Endothelial cell of umbilical vein (primary cell): ENCODE results near the gene USF3. TPM values are rescaled to one million over a fixed set of nuclear protein-coding genes. Genes with fewer than 3 reads are reported as not detected.

Experiments used
- BruUV-seq: library from RNA; stranded (reverse); fragments of 400-500 nt; replicated peaks from 2 replicates; lab custom pipeline; 2021; lab: Mats Ljungman, UMichigan
- CTCF ChIA-PET: fragments of 300-600, 350-600 bp; sonication (Branson Sonifier 250); formaldehyde crosslinking; loops from one replicate; lab custom pipeline; 2021; ENCODE audit warnings: antibody characterized with exemption, inconsistent platforms; lab: Charles Lee
- POLR2A ChIA-PET: fragments of 300-600, 350-600 bp; sonication (Branson Sonifier 250); formaldehyde crosslinking; loops from one replicate; lab custom pipeline; 2021; ENCODE audit warnings: antibody characterized with exemption, inconsistent platforms; lab: Charles Lee
- DNase-seq: peaks from one replicate; pipeline ENCODE4 v3.0.0-alpha.2; 2011; ENCODE audit warnings: low read depth, low spot score
- FAIRE-seq: peaks from 2 replicates; lab custom pipeline; 2011; peaks lifted over from hg19 to GRCh38; lab: Jason Lieb, UNC
- H2AFZ ChIP-seq: 2 replicates; pipeline ENCODE4 v1.6.0; 2012; ENCODE audit warnings: low read depth, low read length, control low read depth, inconsistent platforms
- H3K27ac ChIP-seq: 2 replicates; pipeline ENCODE4 v1.5.1; 2011; ENCODE audit warnings: low read depth, mild to moderate bottlenecking, control low read depth, low read length, moderate library complexity; ENCODE audit not compliant: insufficient read depth
- H3K27me3 ChIP-seq, 2 experiments: 2 replicates each; pipeline versions ENCODE4 v1.6.0 to v1.6.1; 2011; ENCODE audit warnings: low read length in 2 of 2, mixed read lengths in 1 of 2; ENCODE audit not compliant: control insufficient read depth in 2 of 2, insufficient read depth in 2 of 2
- H3K36me3 ChIP-seq, 2 experiments: 2 replicates in 1 of 2; 3 replicates in 1 of 2; pipeline ENCODE4 v1.5.1; 2011; ENCODE audit warnings: low read length in 2 of 2, mild to moderate bottlenecking in 1 of 2, moderate library complexity in 1 of 2; ENCODE audit not compliant: control insufficient read depth in 2 of 2, insufficient read depth in 2 of 2; ENCODE audit errors: extremely low read depth in 1 of 2
- H3K4me1 ChIP-seq: 3 replicates; pipeline ENCODE4 v1.5.1; 2011; ENCODE audit warnings: mild to moderate bottlenecking, low read length; ENCODE audit not compliant: control insufficient read depth, insufficient read depth; ENCODE audit errors: extremely low read depth
- H3K4me2 ChIP-seq: 2 replicates; pipeline ENCODE4 v1.6.1; 2011; ENCODE audit warnings: low read length, control low read depth, mixed read lengths; ENCODE audit not compliant: insufficient read depth
- H3K4me3 ChIP-seq, 3 experiments: fragments of 200-600 bp in 1 of 3; sonication (generic), shearing (Covaris generic) in 1 of 3; replicated peaks in 1 of 3; 2 replicates each; pipeline ENCODE4 v1.5.1; 2011 to 2016; ENCODE audit warnings: control low read depth in 3 of 3, low read length in 3 of 3, mild to moderate bottlenecking in 2 of 3, inconsistent platforms in 1 of 3, low read depth in 1 of 3, moderate library complexity in 1 of 3; ENCODE audit not compliant: insufficient read depth in 1 of 3
- H3K79me2 ChIP-seq: 2 replicates; pipeline ENCODE4 v1.6.0; 2012; ENCODE audit warnings: low read length, inconsistent platforms; ENCODE audit not compliant: control insufficient read depth, insufficient read depth
- H3K9ac ChIP-seq: replicated peaks from 2 replicates; pipeline ENCODE3; 2011; ENCODE audit warnings: low read length, control low read depth; ENCODE audit not compliant: insufficient read depth; ENCODE audit errors: extremely low read depth
- H3K9me1 ChIP-seq: replicated peaks from 3 replicates; pipeline ENCODE4 v1.6.0; 2011; ENCODE audit warnings: mild to moderate bottlenecking, low read length; ENCODE audit not compliant: control insufficient read depth, insufficient read depth; ENCODE audit errors: extremely low read depth
- H3K9me3 ChIP-seq: replicated peaks from 2 replicates; pipeline ENCODE4 v1.5.1; 2012; ENCODE audit warnings: low read length, inconsistent platforms; ENCODE audit not compliant: control insufficient read depth, insufficient read depth
- H4K20me1 ChIP-seq: replicated peaks from 2 replicates; pipeline ENCODE3; 2011; ENCODE audit warnings: mild to moderate bottlenecking, low read length; ENCODE audit not compliant: control insufficient read depth, insufficient read depth; ENCODE audit errors: extremely low read depth
- EZH2 ChIP-seq: IDR thresholded peaks from 2 replicates; pipeline ENCODE4 v1.6.1; 2012; ENCODE audit warnings: borderline replicate concordance, low read depth, mild to moderate bottlenecking, moderate library complexity, low read length, inconsistent platforms; ENCODE audit not compliant: severe bottlenecking
- FOS ChIP-seq: IDR thresholded peaks from 2 replicates; pipeline ENCODE4 v1.6.1; 2011; ENCODE audit warnings: mild to moderate bottlenecking, low read length, moderate library complexity, borderline replicate concordance; ENCODE audit not compliant: insufficient read depth
- GATA2 ChIP-seq: IDR thresholded peaks from 2 replicates; pipeline ENCODE4 v1.7.0; 2011; ENCODE audit warnings: low read depth, mild to moderate bottlenecking, moderate library complexity, mixed read lengths, low read length; ENCODE audit not compliant: insufficient read length, insufficient read depth
- JUN ChIP-seq: IDR thresholded peaks from 2 replicates; pipeline ENCODE4 v1.6.1; 2011; ENCODE audit warnings: borderline replicate concordance, low read depth; ENCODE audit not compliant: insufficient read length, insufficient read depth
- MAX ChIP-seq: IDR thresholded peaks from 2 replicates; pipeline ENCODE4 v1.6.1; 2011; ENCODE audit not compliant: insufficient read depth, insufficient read length
- MYC ChIP-seq: IDR thresholded peaks from one replicate; pipeline ENCODE4 v1.6.1; 2011; ENCODE audit warnings: mild to moderate bottlenecking, low read depth, low read length
- POLR2A ChIP-seq: IDR thresholded peaks from 2 replicates; pipeline ENCODE4 v1.6.1; 2012; ENCODE audit warnings: low read depth, mild to moderate bottlenecking, control low read depth, low read length
- POLR2AphosphoS5 ChIP-seq: IDR thresholded peaks from 2 replicates; pipeline ENCODE4 v1.6.1; 2012; ENCODE audit warnings: low read depth, mild to moderate bottlenecking, control low read depth, low read length, moderate library complexity; ENCODE audit not compliant: insufficient read depth
- dilution Hi-C: fragments of 300-500 bp; cut with MboI; formaldehyde crosslinking; loops from one replicate; pipeline ENCODE4 v1.15.0; 2019; ENCODE audit warnings: low sequenced_read_pairs; ENCODE audit not compliant: extremely low pct_ligation_motif_present
- intact Hi-C: fragments of 100-400 bp; cut with micrococcal nuclease; formaldehyde crosslinking; loops from one replicate; pipeline ENCODE4 v1.10.0; 2022
- polyA plus RNA-seq, 4 experiments: library from polyadenylated mRNA; depleted of rRNA in 3 of 4; stranded (reverse) in 3 of 4; unstranded in 1 of 4; fragments of >200 nt; gene quantifications; 2 replicates each; pipeline versions ENCODE4 v1.2.1 to v1.2.3, GENCODE V29; 2011 to 2012; ENCODE audit warnings: missing spikeins in 1 of 4
- total RNA-seq: library from RNA; stranded (reverse); gene quantifications from 2 replicates; pipeline ENCODE4 v1.2.3, GENCODE V29; 2021
- TF ChIP-seq, protein P1 (sequence below), 2 donors: IDR thresholded peaks; 1 replicate in 1 of 2; 2 replicates in 1 of 2; pipeline ENCODE4 v1.5.1; 2011; ENCODE audit warnings: low read length in 2 of 2, mild to moderate bottlenecking in 2 of 2, moderate library complexity in 2 of 2, control low read depth in 1 of 2, inconsistent platforms in 1 of 2, low read depth in 1 of 2; ENCODE audit not compliant: insufficient read depth in 1 of 2; ENCODE audit errors: extremely low read depth in 1 of 2

The USF3 gene
- total and polyA plus RNA-seq, 2 donors (not counting 3 experiments of a cell fraction or from before 2014, with no cell fraction given): 7.0 to 10.5 TPM

DNA sequence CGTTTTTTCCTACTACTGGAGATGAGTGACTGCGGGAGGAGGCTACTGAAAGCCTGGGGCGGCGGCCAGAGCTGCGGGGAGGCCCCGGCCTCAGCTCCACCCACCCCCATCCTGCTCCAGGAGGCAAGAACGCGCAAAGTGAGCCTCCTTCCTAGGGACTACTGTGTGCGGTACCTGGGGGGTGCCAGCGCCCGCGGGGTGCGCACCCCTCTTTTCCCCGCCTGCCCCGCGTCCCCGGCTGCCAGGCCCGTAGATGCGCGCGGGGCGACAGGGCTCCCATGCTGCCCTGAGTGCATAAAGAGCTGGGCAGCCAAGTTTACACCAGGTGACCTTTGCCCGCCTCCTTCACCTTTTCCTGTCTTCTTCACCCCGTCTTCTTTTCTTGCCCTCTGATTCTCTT is 2.5 kb upstream of the USF3 start:
- ChIA-PET CTCF (interaction anchor here (1.3 kb wide), 1 partner anchor 37 kb away, joined by 4 read pairs; no protein-coding TSS in a partner anchor), POLR2A (no interaction called here)
- intact Hi-C loops: loop anchor here (5.0 to 10.0 kb wide), 2 partner anchors 138 to 1134 kb away; partner anchors contain the start of genes ATG3, GRAMD1C and SLC35A5
- no peak for DNase-seq
- no peak for FAIRE-seq
- TF ChIP-seq, protein P1, sequence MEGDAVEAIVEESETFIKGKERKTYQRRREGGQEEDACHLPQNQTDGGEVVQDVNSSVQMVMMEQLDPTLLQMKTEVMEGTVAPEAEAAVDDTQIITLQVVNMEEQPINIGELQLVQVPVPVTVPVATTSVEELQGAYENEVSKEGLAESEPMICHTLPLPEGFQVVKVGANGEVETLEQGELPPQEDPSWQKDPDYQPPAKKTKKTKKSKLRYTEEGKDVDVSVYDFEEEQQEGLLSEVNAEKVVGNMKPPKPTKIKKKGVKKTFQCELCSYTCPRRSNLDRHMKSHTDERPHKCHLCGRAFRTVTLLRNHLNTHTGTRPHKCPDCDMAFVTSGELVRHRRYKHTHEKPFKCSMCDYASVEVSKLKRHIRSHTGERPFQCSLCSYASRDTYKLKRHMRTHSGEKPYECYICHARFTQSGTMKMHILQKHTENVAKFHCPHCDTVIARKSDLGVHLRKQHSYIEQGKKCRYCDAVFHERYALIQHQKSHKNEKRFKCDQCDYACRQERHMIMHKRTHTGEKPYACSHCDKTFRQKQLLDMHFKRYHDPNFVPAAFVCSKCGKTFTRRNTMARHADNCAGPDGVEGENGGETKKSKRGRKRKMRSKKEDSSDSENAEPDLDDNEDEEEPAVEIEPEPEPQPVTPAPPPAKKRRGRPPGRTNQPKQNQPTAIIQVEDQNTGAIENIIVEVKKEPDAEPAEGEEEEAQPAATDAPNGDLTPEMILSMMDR (IDR thresholded peaks at IDR 0.05; ENCODE audit: extremely low read depth in 1 of 2, insufficient read depth in 1 of 2, low read depth in 1 of 2, low read length in 2 of 2): no peak
- TF ChIP-seq POLR2AphosphoS5: no peak
- TF ChIP-seq EZH2: no peak
- TF ChIP-seq JUN: no peak
- TF ChIP-seq GATA2: no peak
- TF ChIP-seq FOS: no peak
- TF ChIP-seq MYC: no peak
- no peak for TF ChIP-seq POLR2A
- TF ChIP-seq MAX: no peak
- H3K36me3 ChIP-seq: no peaks in the 10 kb centered on the region
- BruUV-seq: no TSS peak
- H3K4me3 ChIP-seq: peak overlapping the region in 1 of 3 experiments; percentile 16
- no peaks in the 10 kb centered on the region for H4K20me1 ChIP-seq
- no peaks in the 10 kb centered on the region for H3K9me3 ChIP-seq
- peaks cover 14% of the 10 kb centered on the region for H3K4me1 ChIP-seq
- H3K4me2 ChIP-seq: no peak overlapping the region
- H3K9me1 ChIP-seq: no peaks in the 10 kb centered on the region
- H3K27ac ChIP-seq: no peak overlapping the region
- dilution Hi-C loops: no loop called here
- H3K79me2 ChIP-seq: peaks cover 2% of the 10 kb centered on the region
- peak overlapping the region; percentile 77 for H2AFZ ChIP-seq
- H3K27me3 ChIP-seq: no peaks in the 10 kb centered on the region
- no peak overlapping the region for H3K9ac ChIP-seq
